Gastrocnemius medialis (tissue), 4 donors: ENCODE data around the gene MVD. TPM values are rescaled to one million over a fixed set of nuclear protein-coding genes. Genes with fewer than 3 reads are reported as not detected.

Experiments
- ATAC-seq, 2 donors: fragments of 150-250 bp; one replicate each; pipeline ENCODE4 v1.9.1; 2016
- DNase-seq, 2 donors: peaks; one replicate each; pipeline ENCODE4 v3.0.0-alpha.2; 2019
- H3K27ac ChIP-seq, 4 donors: fragments of 200-600 bp; sonication (generic); 1 replicate in 1 of 4; 2 replicates in 3 of 4; pipeline ENCODE4 v1.5.1; 2016 to 2018; ENCODE audit warnings: mild to moderate bottlenecking in 2 of 4, moderate library complexity in 1 of 4
- H3K27me3 ChIP-seq, 3 donors: fragments of 200-600 bp; sonication (generic) in 2 of 3; 1 replicate in 1 of 3; 2 replicates in 2 of 3; pipeline versions ENCODE4 v1.5.1 to v1.6.0; 2016 to 2019; ENCODE audit warnings: mild to moderate bottlenecking in 1 of 3, moderate library complexity in 1 of 3
- H3K36me3 ChIP-seq, 2 donors: fragments of 200-600 bp; sonication (generic) in 1 of 2; one replicate each; pipeline ENCODE4 v1.5.1; 2017 to 2018
- H3K4me1 ChIP-seq, 2 donors: fragments of 200-600 bp; sonication (generic) in 1 of 2; one replicate each; pipeline ENCODE4 v1.5.1; 2016 to 2017; ENCODE audit warnings: mild to moderate bottlenecking in 2 of 2
- H3K4me3 ChIP-seq, 4 donors: fragments of 200-600 bp; sonication (generic) in 3 of 4; 1 replicate in 1 of 4; 2 replicates in 3 of 4; pipeline ENCODE4 v1.5.1; 2016 to 2019; ENCODE audit warnings: mild to moderate bottlenecking in 2 of 4
- H3K9me3 ChIP-seq, 3 donors: fragments of 200-600 bp; sonication (generic) in 2 of 3; 1 replicate in 1 of 3; 2 replicates in 2 of 3; pipeline ENCODE4 v1.5.1; 2016 to 2019
- POLR2A ChIP-seq, 2 donors: fragments of 450-650 bp; IDR thresholded peaks; one replicate each; pipeline ENCODE4 v1.6.1; 2017; ENCODE audit warnings: antibody characterized with exemption in 2 of 2, mild to moderate bottlenecking in 2 of 2, moderate library complexity in 2 of 2
- in situ Hi-C, 4 donors: fragments of 200-750 bp; cut with MboI; loops; one replicate each; pipeline versions ENCODE4 v1.15.0 to v1.8.0; 2017; ENCODE audit warnings: low sequenced_read_pairs in 4 of 4
- intact Hi-C: fragments of 100-400 bp; cut with DNase I; formaldehyde crosslinking; loops from one replicate; pipeline ENCODE4 v1.15.1; 2023; ENCODE audit warnings: low total_unique reads
- total RNA-seq, 4 donors: library from RNA; depleted of rRNA; stranded (reverse); fragments of >200 nt; gene quantifications; one replicate each; pipeline versions ENCODE4 v1.1.0 to v1.2.3, GENCODE V29; 2016
- TF ChIP-seq, protein P1 (sequence below), 5 experiments: fragments of 450-650 bp in 3 of 5; fragments of 200-600 bp in 2 of 5; sonication (generic) in 2 of 5; IDR thresholded peaks in 4 of 5; conservative IDR thresholded peaks in 1 of 5; 1 replicate in 4 of 5; 2 replicates in 1 of 5; pipeline ENCODE4 v1.5.1; 2016 to 2019; ENCODE audit warnings: antibody characterized with exemption in 5 of 5, mild to moderate bottlenecking in 3 of 5, moderate library complexity in 3 of 5

MVD gene
- total RNA-seq, 4 donors from 2014 or later, result 9.0 to 16.3 (median 13.4) TPM

DNA sequence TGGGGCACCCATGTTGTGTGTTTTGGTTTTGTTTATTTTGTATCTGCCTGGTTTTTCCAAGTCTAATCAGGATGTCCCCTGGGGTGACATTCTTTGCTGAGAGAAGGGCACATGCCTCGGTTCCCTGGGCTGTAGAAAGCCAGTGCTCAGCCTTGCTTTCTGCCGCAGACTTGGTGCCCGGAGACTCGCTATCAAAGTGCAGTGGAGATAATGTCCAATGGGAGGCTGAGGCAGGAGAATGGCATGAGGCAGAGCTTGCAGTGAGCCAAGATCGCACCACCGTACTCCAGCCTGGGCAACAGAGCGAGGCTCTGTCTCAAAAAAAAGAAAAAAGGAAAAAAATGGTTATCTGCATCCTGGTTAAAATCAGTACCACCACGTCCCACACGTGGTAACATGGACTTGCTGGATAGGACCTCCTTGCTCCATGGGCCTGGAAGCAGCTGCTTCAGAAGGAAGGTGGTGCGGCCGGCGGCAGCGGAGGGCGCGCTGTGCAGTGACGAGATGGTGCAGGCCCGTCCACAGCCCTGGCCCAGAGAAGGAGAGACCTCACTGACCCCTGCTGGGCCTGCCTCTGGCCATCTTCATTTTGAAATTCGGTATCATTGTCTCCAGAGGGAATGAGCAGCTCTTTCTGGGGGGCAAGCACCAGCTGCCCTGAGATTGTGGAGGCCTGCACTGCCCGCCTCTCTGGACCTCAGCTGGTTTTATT lies 43.8 kb downstream of the MVD start:
- intact Hi-C loops, result no loop called here
- no peaks in the 10 kb centered on the region for H3K9me3 ChIP-seq
- no peaks in the 10 kb centered on the region for H3K27me3 ChIP-seq
- no peak for ATAC-seq
- TF ChIP-seq, protein P1, sequence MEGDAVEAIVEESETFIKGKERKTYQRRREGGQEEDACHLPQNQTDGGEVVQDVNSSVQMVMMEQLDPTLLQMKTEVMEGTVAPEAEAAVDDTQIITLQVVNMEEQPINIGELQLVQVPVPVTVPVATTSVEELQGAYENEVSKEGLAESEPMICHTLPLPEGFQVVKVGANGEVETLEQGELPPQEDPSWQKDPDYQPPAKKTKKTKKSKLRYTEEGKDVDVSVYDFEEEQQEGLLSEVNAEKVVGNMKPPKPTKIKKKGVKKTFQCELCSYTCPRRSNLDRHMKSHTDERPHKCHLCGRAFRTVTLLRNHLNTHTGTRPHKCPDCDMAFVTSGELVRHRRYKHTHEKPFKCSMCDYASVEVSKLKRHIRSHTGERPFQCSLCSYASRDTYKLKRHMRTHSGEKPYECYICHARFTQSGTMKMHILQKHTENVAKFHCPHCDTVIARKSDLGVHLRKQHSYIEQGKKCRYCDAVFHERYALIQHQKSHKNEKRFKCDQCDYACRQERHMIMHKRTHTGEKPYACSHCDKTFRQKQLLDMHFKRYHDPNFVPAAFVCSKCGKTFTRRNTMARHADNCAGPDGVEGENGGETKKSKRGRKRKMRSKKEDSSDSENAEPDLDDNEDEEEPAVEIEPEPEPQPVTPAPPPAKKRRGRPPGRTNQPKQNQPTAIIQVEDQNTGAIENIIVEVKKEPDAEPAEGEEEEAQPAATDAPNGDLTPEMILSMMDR (IDR thresholded peaks at IDR 0.05 in 4 of 5, conservative IDR thresholded peaks at IDR 0.05 in 1 of 5), result no peak
- TF ChIP-seq POLR2A (IDR thresholded peaks at IDR 0.05), result no peak
- H3K36me3 ChIP-seq, result peaks cover 0 to 29% of the 10 kb centered on the region in 2 donors
- no peak overlapping the region for H3K27ac ChIP-seq
- no peak overlapping the region for H3K4me3 ChIP-seq
- in situ Hi-C loops, result no loop called here
- DNase-seq, result no peak
- peaks cover 0 to 5% of the 10 kb centered on the region in 2 donors for H3K4me1 ChIP-seq

DNA sequence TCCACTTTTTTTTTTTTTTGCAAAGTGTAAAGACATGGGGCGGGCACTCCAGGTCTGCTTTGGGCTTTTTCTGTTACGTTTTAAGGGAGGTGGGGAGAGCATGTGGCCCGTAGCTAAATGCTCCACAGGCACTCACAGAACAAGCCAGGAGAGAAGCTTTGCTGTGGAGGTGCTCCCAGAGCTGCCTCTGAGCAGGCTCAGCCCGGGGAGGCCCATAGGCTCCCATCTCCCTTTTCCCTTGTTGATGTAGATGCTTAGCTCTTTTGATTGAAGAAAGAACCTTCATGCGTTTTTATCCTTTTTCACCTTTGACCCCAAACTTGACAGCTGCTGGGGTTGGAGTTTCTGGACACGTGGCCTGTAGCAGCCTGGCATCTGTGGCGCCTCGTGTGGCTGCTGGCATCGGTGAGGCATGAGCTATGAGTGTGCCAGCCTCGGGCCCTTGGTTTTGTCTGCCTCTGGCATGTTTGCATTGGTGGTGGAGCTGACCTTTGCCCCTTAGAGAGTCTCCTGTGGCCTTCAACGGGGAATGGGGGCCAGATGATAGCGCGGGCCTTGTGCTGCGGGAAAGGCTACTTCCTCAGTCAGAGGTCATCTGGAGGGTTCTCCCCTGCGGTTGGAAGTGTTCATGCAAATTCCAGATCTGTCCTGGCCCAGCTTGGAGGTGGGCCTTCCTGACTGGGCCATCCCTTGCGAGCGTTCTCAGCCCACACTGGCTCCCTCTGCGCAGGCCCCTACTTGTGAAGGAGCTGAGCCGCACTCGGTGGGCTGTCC lies 44.5 kb downstream of the MVD start:
- ATAC-seq, result no peak
- H3K27me3 ChIP-seq, result no peaks in the 10 kb centered on the region
- H3K4me3 ChIP-seq, result no peak overlapping the region
- no peak for DNase-seq
- H3K4me1 ChIP-seq, result peaks cover 0 to 5% of the 10 kb centered on the region in 2 donors
- intact Hi-C loops, result no loop called here
- peaks cover 0 to 22% of the 10 kb centered on the region in 2 donors for H3K36me3 ChIP-seq
- no peak overlapping the region for H3K27ac ChIP-seq
- in situ Hi-C loops, result no loop called here
- no peaks in the 10 kb centered on the region for H3K9me3 ChIP-seq
- TF ChIP-seq POLR2A (IDR thresholded peaks at IDR 0.05), result no peak
- TF ChIP-seq, protein P1 (IDR thresholded peaks at IDR 0.05 in 4 of 5, conservative IDR thresholded peaks at IDR 0.05 in 1 of 5), result no peak

GRCh38 chr16:88617268-88618031 lies 45.4 kb downstream of the MVD start:
- no peak for TF ChIP-seq POLR2A (IDR thresholded peaks at IDR 0.05)
- TF ChIP-seq, protein P1 (IDR thresholded peaks at IDR 0.05 in 4 of 5, conservative IDR thresholded peaks at IDR 0.05 in 1 of 5), result no peak
- in situ Hi-C loops (no loop called here), intact Hi-C loops (no loop called here)
- Histone ChIP-seq H3K9me3 (no peaks in the 10 kb centered on the region), H3K27ac (no peak overlapping the region), H3K4me3 (no peak overlapping the region), H3K27me3 (no peaks in the 10 kb centered on the region), H3K4me1 (peaks cover 0 to 5% of the 10 kb centered on the region in 2 donors), H3K36me3 (peaks cover 0 to 12% of the 10 kb centered on the region in 2 donors)
- ATAC-seq, result no peak
- no peak for DNase-seq

GRCh38 chr16:88616736-88617135 lies 46.2 kb downstream of the MVD start:
- Histone ChIP-seq H3K36me3 (peaks cover 0 to 9% of the 10 kb centered on the region in 2 donors), H3K9me3 (no peaks in the 10 kb centered on the region), H3K27ac (no peak overlapping the region), H3K4me3 (no peak overlapping the region), H3K4me1 (peaks cover 0 to 5% of the 10 kb centered on the region in 2 donors), H3K27me3 (no peaks in the 10 kb centered on the region)
- ATAC-seq (no peak), DNase-seq (no peak)
- TF ChIP-seq, protein P1 (IDR thresholded peaks at IDR 0.05 in 4 of 5, conservative IDR thresholded peaks at IDR 0.05 in 1 of 5), result no peak
- no peak for TF ChIP-seq POLR2A (IDR thresholded peaks at IDR 0.05)
- intact Hi-C loops, result no loop called here
- in situ Hi-C loops, result no loop called here
